EH (cell line): Measurements from ENCODE around the gene CTNNBL1.
"Not testable (repeated sequence)": the region's sequence is repeated elsewhere in the genome, so short reads cannot be mapped to it uniquely, and the experiment has no call there.

ENCODE experiments used
- DNase-seq: peaks from one replicate; pipeline ENCODE4 v3.0.0-alpha.2; 2015; ENCODE audit warnings: low read depth

Gene CTNNBL1

DNA sequence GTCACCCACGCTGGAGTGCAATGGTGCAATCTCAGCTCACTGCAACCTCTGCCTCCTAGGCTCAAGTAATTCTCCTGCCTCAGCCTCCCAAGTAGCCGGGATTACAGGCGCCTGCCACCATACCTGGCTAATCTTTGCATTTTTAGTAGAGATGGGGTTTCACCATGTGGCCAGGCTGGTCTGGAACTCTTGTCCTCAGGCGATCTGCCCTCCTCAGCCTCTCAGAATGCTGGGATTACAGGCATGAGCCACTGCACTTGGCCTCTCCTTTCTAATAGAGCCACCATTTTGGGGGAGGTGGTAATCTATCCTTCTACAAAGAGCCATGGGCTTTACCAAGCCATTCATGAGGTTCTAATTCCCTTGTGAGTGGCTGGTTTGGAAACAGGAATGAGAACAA is 14.1 kb upstream of the CTNNBL1 start:
- DNase-seq = not testable (repeated sequence)

- DNase-seq = peak; percentile 47
These were observed 13.4 kb upstream of the CTNNBL1 start for GRCh38 chr20:37680420-37680819.

- no peak for DNase-seq
These were observed 12.3 kb upstream of the CTNNBL1 start for GRCh38 chr20:37681384-37682112.

DNA sequence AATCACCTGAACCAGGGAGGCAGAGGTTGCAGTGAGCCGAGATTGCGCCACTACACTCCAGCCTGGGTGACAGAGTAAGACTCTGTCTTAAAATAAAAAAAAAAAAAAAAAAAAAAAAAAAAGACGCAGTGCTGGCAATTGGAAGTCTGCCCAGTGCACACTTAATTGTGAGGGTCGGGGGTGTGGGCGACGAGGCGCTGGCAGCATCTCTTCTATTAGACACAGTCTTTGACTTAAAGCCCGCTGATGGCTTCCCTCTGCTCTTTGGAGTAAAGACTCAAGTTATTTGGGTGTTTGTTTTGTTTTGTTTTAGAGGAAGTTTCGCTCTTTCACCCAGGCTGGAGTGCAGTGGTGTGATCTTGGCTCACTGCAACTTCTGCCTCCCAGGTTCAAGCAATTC is 10.7 kb upstream of the CTNNBL1 start:
- DNase-seq = not testable (repeated sequence)

DNA sequence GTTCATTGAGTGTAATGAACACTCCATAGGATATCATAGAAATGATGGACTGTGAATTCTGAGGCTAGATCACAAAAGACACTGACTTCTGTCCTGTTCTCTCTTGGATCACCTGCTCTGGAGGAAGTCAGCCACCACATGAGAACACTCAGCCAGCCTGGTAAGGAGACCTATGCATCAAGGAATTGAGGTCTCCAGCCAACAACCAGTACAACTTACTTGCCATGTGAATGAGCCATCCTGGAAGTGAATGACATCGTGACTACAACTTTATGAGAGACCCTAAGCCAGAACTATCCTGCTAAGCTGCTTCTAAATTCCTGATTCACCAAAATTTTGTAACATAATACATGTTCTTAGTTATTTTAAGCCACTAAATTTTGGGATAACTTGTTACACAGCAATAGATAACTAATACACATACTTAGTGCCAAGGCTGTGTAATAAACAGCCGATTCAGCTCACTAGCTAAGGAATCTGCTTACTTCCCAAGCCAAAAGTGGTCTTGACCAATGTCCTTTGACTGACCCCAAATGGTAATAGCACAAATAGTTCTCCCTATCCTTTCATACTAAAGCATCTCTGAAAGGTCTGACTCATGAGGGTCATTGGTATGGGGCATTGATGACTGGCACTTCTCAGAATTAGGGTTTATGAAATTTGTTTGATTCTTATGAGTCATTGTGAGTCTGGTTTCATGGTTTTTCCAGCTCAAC is 6.9 kb upstream of the CTNNBL1 start:
- peak; percentile 37 for DNase-seq

DNA sequence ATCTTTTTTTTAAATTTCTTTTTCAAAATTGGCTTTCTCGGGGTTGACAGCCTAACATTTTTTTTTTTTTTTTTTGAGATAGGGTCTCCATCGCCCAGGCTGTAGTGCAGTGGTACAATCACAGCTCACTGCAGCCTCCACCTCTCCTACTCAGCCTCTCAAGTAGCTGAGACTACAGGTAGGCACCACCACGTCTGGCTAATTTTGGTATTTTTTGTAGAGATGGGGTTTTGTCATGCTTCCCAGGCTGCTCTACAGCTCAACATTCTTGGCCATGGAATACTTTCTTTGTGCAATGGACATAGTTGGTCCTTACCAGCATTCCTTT is 6.4 kb upstream of the CTNNBL1 start:
- no peak for DNase-seq

DNA sequence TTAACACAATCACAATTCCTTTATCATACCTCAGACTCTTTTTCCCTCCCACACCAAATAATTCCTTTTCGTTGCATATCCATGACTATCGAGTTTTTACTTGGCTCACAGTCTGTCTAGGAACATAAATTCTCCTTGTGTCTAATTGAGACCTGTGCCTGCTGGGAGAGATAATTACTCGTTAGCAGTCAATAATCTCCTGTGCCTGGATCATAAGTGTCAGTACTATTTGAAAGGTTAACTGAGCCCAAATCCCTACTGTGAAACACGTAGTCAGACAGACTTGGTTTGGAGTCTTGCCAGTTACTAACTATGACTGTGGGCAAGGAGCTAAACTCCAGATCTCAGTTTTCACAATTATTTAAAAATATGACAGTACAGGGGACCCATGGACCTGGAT is 5.7 kb upstream of the CTNNBL1 start:
- DNase-seq = no peak

DNA sequence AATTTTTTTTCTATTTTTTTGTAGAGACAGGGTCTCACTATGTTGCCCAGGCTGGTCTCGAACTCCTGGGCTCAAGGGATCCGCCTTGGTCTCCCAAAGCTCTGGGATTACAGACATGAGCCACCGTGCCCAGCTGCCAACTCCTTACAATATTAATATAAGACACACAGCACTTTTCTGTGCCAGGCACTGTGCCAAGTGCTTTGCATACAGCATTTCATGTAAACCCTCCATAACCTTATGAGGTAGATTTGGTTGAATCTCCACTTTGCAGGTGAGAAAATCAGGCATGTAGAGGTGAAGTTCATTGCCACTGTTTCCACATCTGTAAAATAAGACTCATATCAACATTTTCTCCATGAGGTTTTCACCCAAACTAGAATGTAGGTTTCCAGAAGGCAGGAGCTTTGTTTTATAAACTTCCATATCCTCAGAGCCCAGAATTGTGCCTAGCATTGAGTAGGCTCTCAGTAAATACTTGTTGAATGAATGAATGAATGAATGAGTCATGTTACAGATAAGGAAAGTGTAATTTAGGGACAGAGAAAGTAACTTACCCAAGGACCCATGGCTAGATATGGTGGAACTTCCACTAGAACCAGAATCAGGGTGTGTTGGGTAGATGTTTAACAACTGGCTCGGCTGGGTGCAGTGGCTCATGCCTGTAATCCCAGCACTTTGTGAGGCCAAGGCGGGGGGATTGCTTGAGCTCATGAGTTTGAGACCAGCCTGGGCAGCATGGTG is 3.0 kb upstream of the CTNNBL1 start:
- no peak for DNase-seq

GRCh38 chr20:37692459-37693166 is 1.2 kb upstream of the CTNNBL1 start:
- DNase-seq = no peak

DNA sequence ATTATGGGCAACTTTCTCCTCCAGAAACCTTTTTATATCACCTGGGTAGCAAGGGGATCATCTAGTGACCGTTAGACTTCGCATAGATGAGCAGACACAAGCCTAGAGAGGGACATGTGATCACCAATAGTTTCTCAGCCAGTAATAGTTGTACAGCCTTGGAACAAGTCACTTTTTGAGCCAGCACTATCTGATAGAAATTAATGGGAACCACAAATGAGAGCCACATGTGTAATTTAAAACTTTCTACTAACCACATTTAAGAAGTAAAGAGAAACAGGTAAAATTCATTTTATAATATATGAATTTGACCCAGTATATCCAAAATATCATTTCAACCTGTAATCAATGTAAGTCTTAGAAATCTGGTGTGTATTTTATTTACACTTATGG is 592 bp upstream of the CTNNBL1 start:
- peak; percentile 25 for DNase-seq

- no peak for DNase-seq
These were observed 2.0 kb downstream of the CTNNBL1 start for GRCh38 chr20:37695684-37696342.

GRCh38 chr20:37697314-37697713 is 3.5 kb downstream of the CTNNBL1 start:
- DNase-seq = no peak

- DNase-seq = no peak
These were observed 5.4 kb downstream of the CTNNBL1 start for GRCh38 chr20:37699202-37699601.

DNA sequence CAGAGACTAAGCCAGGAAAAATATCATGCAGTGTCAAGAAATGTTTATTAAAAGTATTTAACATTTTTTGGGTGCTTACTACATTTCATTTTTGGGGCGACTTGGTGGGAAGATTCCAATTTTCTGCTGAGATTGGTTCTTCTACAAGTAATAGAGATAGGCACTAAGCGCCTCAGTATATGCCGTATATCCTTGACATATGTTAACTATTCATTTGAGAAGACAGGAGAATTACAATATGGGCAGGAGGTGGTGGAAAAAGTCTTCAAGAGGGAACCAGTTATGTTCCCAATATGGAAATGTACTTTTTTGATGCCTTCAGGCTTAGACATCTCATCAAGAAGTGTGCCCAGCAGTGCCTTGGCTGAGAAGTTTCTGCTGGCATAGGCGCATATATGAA is 6.5 kb downstream of the CTNNBL1 start:
- no peak for DNase-seq

DNA sequence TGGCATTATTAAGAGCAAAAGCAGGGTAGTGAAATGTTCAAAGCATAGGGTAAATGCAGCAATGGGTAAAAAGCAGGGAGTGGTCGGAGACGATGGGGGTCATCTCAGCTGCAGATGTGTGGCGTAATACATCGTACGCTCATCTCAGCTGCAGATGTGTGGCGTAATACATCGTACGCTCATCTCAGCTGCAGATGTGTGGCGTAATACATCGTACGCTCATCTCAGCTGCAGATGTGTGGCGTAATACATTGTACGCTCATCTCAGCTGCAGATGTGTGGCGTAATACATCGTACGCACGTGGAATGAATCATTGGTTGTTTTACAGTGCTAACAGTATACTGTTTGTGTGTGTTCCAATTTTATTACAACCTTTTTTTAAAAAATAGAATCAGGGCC is 7.8 kb downstream of the CTNNBL1 start:
- not testable (repeated sequence) for DNase-seq

GRCh38 chr20:37702403-37703034 is 8.7 kb downstream of the CTNNBL1 start:
- no peak for DNase-seq

- DNase-seq = peak; percentile 16
These were observed 9.4 kb downstream of the CTNNBL1 start for GRCh38 chr20:37703035-37703845.

DNA sequence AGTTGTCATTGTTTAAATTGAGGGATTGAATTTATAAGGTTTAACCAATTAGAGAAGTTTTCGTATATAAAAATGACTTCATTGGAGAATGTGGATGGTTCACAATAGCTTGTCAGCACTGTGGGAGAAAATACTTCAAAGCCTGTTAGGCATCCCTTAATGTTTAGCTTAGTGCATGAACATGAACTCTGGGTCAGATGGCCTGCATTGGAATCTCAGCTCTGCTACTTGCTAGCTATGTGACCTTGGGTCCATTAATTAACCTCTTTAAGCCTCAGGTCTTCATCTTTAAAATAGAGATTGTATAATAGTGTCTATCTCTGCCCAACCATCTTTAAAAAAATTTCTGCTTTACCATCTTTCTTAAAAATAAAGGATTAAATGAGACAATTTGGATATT is 11.1 kb downstream of the CTNNBL1 start:
- no peak for DNase-seq

GRCh38 chr20:37706298-37706697 is 12.5 kb downstream of the CTNNBL1 start:
- peak; percentile 12 for DNase-seq

DNA sequence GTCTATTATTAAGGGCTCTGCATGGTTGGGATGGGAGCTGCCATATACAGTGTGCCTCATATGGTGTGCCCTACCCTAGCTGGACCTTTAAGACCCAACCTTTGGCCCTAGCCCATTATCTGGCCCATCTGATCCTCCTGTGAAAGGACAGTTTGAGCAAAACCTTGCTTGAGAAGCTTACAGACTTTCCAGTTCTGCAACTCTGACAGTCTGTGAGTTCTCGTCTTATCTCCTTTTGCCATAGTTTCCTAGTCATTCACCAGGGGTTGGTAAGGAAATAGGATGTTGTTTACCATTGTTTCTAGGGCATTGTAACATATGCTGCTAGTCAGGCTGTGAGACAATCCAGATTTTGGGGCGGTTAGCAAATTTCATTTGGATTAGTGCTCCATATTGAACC is 17.2 kb downstream of the CTNNBL1 start:
- DNase-seq = no peak
